GM19099 (cell line): ENCODE measurements around the gene USP3.

Experiments
- POLR2A ChIP-seq: IDR thresholded peaks from 3 replicates; pipeline ENCODE4 v1.6.1; 2011; ENCODE audit warnings: low read depth; ENCODE audit not compliant: insufficient read length; ENCODE audit errors: extremely low read depth

USP3 gene

GRCh38 chr15:63500265-63501250 lies 3.8 kb upstream of the USP3 start:
- no peak for TF ChIP-seq POLR2A

GRCh38 chr15:63501256-63502089 lies 2.9 kb upstream of the USP3 start:
- TF ChIP-seq POLR2A, result no peak

- no peak for TF ChIP-seq POLR2A
Observed at GRCh38 chr15:63502137-63502766, 2.1 kb upstream of the USP3 start.

DNA sequence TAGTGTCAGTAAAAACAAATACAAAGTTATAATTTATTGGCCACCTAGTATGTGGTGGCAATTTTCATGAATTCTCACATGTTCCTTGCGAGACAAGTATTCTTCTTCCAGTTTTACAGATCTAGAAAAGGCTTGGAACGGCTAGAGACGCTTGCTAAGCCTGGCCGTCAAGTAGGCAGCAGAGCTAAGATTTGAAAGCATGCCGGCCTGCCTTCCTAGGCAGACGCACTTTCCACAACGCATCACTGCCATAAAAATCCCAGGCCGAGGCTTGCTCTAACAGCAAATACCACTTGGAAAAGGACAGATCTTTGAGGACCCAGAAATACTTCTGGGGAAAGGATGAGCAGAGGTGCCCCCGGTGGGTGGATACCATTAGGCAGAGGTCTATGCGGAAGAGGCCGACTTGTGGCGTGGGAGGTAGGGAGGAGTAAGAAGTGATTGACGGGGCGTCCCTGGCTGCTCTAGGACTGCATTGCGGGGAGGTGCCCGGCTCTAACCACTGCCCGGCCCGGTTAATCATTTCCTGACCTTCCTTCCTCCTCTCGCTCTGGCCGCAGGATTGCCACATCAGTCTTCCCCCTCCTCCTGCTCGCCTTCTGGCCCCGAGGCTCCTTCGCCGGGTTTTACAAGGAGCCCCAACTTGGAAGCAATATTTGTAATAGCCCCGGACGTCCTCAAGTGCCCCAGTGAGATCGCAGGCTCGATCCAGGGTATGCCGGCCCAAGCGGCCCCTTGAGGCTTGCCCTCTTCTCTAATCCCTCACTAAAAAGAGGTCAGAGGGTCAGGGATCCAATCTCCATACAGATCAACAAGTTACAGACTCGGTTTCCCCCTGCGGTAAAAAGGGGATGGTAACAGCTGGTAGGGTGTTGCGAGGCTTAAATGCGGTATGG lies 1.3 kb upstream of the USP3 start:
- TF ChIP-seq POLR2A, result peak; percentile 68

DNA sequence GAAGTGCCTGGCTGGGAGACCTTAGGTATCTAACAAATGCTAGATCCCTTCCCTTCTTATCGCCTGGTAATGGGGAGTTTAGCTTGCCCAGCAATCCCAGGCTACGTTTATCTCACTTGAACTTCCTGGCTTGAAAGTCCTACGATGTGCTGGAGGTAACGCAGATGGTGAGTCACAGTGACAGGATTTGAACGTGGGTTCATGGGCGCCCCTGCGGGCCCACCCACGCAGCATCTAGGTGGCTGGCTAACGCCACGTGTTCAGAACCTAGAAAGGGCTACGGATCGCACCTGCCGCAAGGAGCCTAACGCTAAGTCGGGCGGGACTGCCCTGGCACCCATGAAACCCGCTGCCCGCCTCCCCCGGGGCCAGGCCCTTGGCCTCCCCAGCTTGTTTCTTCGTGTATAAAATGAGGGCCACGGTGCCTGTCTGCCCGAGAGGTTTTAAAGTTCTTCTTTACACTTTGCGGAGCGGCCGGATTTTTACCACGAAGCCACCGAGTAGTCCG lies 600 bp upstream of the USP3 start:
- TF ChIP-seq POLR2A, result peak; percentile 50

- TF ChIP-seq POLR2A, result peak; percentile 27
Observed at GRCh38 chr15:63504979-63505841, 817 bp downstream of the USP3 start.

DNA sequence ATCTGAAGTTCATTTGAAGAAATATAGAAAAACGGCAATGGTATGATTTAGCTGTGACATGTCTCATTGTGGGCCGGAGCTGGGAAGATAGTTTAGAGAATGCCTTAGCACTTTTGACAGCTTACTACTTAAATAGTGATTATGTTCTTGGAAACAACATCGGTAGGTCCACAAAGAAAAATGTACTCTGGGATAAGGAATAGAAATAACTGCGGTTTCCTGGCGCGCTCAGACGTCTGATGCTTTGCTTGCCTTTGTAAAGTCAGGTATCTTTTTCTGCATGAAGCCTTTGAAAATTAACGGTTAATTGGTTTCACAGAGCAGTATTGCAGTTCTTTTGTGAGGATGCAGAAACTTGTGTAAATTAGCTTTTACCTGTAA lies 1.4 kb downstream of the USP3 start:
- no peak for TF ChIP-seq POLR2A

GRCh38 chr15:63506537-63507035 lies 2.2 kb downstream of the USP3 start:
- TF ChIP-seq POLR2A, result no peak

DNA sequence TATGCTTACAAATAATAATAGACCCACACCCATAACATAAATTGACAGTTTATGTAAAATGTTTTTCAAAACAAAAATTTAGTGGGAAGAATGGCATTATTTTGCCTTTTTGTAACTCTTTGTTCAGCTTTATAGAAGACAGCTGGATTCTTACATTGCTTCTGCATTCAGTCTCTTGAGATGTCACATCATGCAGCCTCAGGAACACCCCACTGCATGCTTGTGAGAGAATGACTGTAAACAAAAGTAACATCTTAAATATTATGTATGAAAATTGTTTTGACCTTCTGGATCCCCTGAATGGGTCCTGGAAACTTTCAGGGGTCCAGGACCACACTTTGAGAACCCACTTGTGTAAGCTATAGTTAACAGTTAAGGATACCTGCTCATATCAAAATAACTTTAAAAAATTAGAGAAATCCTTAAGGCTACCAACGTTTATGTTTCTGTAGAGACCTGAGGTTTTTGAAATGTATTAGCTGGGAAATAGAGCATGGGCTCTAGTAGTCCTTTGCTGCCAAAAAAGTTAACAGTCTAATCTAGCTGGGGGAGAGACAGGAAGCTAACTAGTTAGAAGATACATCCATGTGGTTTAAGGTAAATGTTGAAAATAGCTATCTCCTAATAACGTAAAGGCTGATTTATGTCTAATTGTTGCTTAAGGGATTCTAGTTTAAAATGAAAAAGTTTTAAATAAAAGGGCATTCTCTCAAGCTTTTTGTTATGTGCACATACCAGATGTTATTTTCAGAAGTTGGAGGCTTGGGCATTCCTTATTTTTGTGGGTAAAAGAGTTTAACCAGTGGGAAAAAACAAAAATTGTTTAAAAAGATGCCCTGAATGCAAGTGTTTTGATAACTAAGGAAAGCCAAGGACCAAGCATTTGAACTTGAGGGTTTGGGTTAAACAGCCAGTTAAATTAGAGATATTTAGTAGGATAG lies 3.8 kb downstream of the USP3 start:
- no peak for TF ChIP-seq POLR2A

DNA sequence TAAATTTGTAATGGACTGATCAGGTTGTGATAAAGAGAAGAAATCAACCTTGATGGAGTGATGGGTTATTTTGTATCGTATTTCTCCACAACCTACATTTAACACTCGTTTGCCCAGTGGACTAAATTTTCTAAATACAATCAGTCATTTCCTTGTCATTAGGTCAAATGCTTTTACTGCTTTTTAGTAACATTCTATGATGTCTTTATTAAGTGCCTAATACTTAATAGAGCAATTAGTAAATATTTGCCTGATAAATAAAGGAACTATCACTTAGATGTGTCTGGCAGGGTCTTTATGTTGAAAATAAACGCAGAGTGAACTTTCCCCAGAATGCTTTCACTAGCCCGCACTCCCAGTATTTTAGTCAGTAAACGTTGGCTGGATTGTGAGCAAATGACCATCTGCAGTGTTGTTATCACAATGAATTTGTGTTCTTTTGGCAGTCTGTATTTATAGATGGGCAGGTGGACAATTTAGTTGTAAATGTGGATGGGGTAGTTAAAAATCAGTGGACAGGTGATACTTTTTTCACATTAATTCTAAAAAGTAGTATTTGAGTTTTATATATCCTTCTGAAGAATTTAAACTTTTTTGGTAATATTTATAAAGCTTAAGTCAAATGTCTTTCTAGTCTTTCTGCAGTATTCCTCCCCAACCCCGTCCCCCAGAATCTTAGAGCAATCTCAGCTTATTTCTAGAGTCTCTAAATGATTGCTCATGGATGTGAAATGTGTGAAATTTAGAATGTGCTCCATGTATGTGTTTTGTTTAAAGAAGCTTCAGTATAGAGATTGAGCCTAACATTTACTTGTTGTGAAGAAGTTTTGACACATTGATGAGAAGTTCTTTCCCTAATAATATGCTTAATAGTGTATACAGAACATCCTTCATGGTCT lies 4.9 kb downstream of the USP3 start:
- TF ChIP-seq POLR2A, result no peak
